ENCODE measurements around the gene AK6.
"Not testable (repeated sequence)": the region's sequence is repeated elsewhere in the genome, so short reads cannot be mapped to it uniquely, and the experiment has no call there.

AK6 gene

GRCh38 chr5:69334793-69335268, 34.5 kb downstream of the AK6 start:
- DNase-seq: peak; percentile 66

GRCh38 chr5:69333668-69334315, 35.5 kb downstream of the AK6 start:
- DNase-seq: not testable (repeated sequence)

- DNase-seq: no peak
Observed at GRCh38 chr5:69331528-69332445, 37.5 kb downstream of the AK6 start.

- DNase-seq: no peak
Observed at GRCh38 chr5:69329905-69330489, 39.3 kb downstream of the AK6 start.

- no peak for DNase-seq
Observed at GRCh38 chr5:69326365-69326764, 43.0 kb downstream of the AK6 start.

- no peak for DNase-seq
Observed at GRCh38 chr5:69317391-69317790, 51.9 kb downstream of the AK6 start.

- no peak for DNase-seq
Observed at GRCh38 chr5:69315972-69316371, 53.3 kb downstream of the AK6 start.

GRCh38 chr5:69313428-69313827, 55.9 kb downstream of the AK6 start:
- no peak for DNase-seq

- no peak for DNase-seq
Observed at GRCh38 chr5:69312459-69313160, 56.7 kb downstream of the AK6 start.

- no peak for DNase-seq
Observed at GRCh38 chr5:69309380-69309779, 59.9 kb downstream of the AK6 start.

GRCh38 chr5:69308046-69308553, 61.2 kb downstream of the AK6 start:
- no peak for DNase-seq

- DNase-seq: no peak
Observed at GRCh38 chr5:69305512-69305911, 63.8 kb downstream of the AK6 start.

Data from kidney glomerular epithelial cell (primary cell).